Activated B cell treated with CpG ODN at 0.5 μM for 24 hours (primary cell): Measurements from ENCODE around the gene PFKL. TPM values are rescaled to one million over a fixed set of nuclear protein-coding genes. Genes with fewer than 3 reads are reported as not detected.

Source experiments
- ATAC-seq: fragments of 200-7000 bp; cut with Tn5 transposase; one replicate; pipeline ENCODE4 v1.10.0; 2021; ENCODE audit warnings: low read depth, mild to moderate bottlenecking, moderate library complexity
- CTCF ChIA-PET: fragments of 350-600 bp; sonication (Branson Sonifier 250); formaldehyde crosslinking; loops from one replicate; lab custom pipeline; 2021; ENCODE audit warnings: antibody characterized with exemption; lab: Charles Lee
- POLR2A ChIA-PET: fragments of 350-600 bp; sonication (Branson Sonifier 250); formaldehyde crosslinking; loops from one replicate; lab custom pipeline; 2021; ENCODE audit warnings: antibody characterized with exemption; lab: Charles Lee
- DNase-seq: peaks from one replicate; pipeline ENCODE4 v3.0.0; 2022
- H3K27ac Mint-ChIP-seq: one replicate; pipeline ENCODE4 v1.8.0; 2020; ENCODE audit warnings: mixed read lengths
- H3K27me3 Mint-ChIP-seq: one replicate; pipeline ENCODE4 v1.8.0; 2021; ENCODE audit warnings: mixed read lengths
- H3K36me3 Mint-ChIP-seq: one replicate; pipeline ENCODE4 v1.8.0; 2021; ENCODE audit warnings: low read depth, mixed read lengths
- H3K4me1 Mint-ChIP-seq: one replicate; pipeline ENCODE4 v1.8.0; 2021; ENCODE audit warnings: mixed read lengths
- H3K4me3 Mint-ChIP-seq: one replicate; pipeline ENCODE4 v1.8.0; 2020; ENCODE audit warnings: mild to moderate bottlenecking, mixed read lengths
- H3K9me3 Mint-ChIP-seq: one replicate; pipeline ENCODE4 v1.8.0; 2020; ENCODE audit warnings: mixed read lengths
- CTCF ChIP-seq: fragments of 200-600 bp; IDR thresholded peaks from one replicate; pipeline ENCODE4 v1.8.0; 2022; ENCODE audit warnings: antibody characterized with exemption, mild to moderate bottlenecking
- intact Hi-C: fragments of 100-400 bp; cut with micrococcal nuclease; formaldehyde crosslinking; loops from one replicate; pipeline ENCODE4 v1.15.1; 2024
- total RNA-seq: library from RNA; stranded (reverse); gene quantifications from 2 replicates; pipeline ENCODE4 v1.2.3, GENCODE V29; 2022

PFKL gene
- total RNA-seq, 1 donor from 2014 or later, result 174 TPM

GRCh38 chr21:44322621-44323325 is 22.9 kb downstream of the PFKL start:
- POLR2A ChIA-PET, result interaction anchor here (1.1 kb wide), 1 partner anchor 132 kb away, joined by 7 read pairs; the partner anchor contains the start of gene LRRC3
- no peak overlapping the region for H3K4me3 Mint-ChIP-seq
- no peak for TF ChIP-seq CTCF
- peaks cover 56% of the 10 kb centered on the region for H3K36me3 Mint-ChIP-seq
- no peaks in the 10 kb centered on the region for H3K27me3 Mint-ChIP-seq
- no peaks in the 10 kb centered on the region for H3K9me3 Mint-ChIP-seq
- DNase-seq (no peak), ATAC-seq (no peak)
- no peak overlapping the region for H3K27ac Mint-ChIP-seq
- CTCF ChIA-PET, result interaction anchor here (0.6 kb wide), 1 partner anchor 13 kb away, joined by 3 read pairs; no protein-coding TSS in a partner anchor
- H3K4me1 Mint-ChIP-seq, result no peaks in the 10 kb centered on the region
- intact Hi-C loops, result no loop called here

GRCh38 chr21:44323591-44323990 is 23.7 kb downstream of the PFKL start:
- DNase-seq, result no peak
- H3K9me3 Mint-ChIP-seq, result no peaks in the 10 kb centered on the region
- no peak for TF ChIP-seq CTCF
- ChIA-PET POLR2A (interaction anchor here (1.1 kb wide), 1 partner anchor 131 kb away, joined by 7 read pairs; the partner anchor contains the start of gene LRRC3), CTCF (interaction anchor here (0.6 kb wide), 1 partner anchor 14 kb away, joined by 3 read pairs; no protein-coding TSS in a partner anchor)
- H3K4me3 Mint-ChIP-seq, result no peak overlapping the region
- no peak overlapping the region for H3K27ac Mint-ChIP-seq
- intact Hi-C loops, result no loop called here
- no peak for ATAC-seq
- peaks cover 52% of the 10 kb centered on the region for H3K36me3 Mint-ChIP-seq
- H3K4me1 Mint-ChIP-seq, result no peaks in the 10 kb centered on the region
- no peaks in the 10 kb centered on the region for H3K27me3 Mint-ChIP-seq

- no peaks in the 10 kb centered on the region for H3K27me3 Mint-ChIP-seq
- no peak for TF ChIP-seq CTCF
- no peak overlapping the region for H3K27ac Mint-ChIP-seq
- intact Hi-C loops, result no loop called here
- CTCF ChIA-PET, result no interaction called here
- no peak overlapping the region for H3K4me3 Mint-ChIP-seq
- no peaks in the 10 kb centered on the region for H3K4me1 Mint-ChIP-seq
- H3K36me3 Mint-ChIP-seq, result peaks cover 45% of the 10 kb centered on the region
- DNase-seq, result no peak
- POLR2A ChIA-PET, result no interaction called here
- ATAC-seq, result no peak
- H3K9me3 Mint-ChIP-seq, result no peaks in the 10 kb centered on the region
Measured at GRCh38 chr21:44324106-44324853, 24.4 kb downstream of the PFKL start.

GRCh38 chr21:44324854-44325107 is 24.9 kb downstream of the PFKL start:
- ATAC-seq (no peak), DNase-seq (no peak)
- H3K9me3 Mint-ChIP-seq, result no peaks in the 10 kb centered on the region
- no peak overlapping the region for H3K27ac Mint-ChIP-seq
- H3K27me3 Mint-ChIP-seq, result no peaks in the 10 kb centered on the region
- POLR2A ChIA-PET, result no interaction called here
- CTCF ChIA-PET, result no interaction called here
- no peak overlapping the region for H3K4me3 Mint-ChIP-seq
- H3K36me3 Mint-ChIP-seq, result peaks cover 40% of the 10 kb centered on the region
- no peak for TF ChIP-seq CTCF
- H3K4me1 Mint-ChIP-seq, result no peaks in the 10 kb centered on the region
- intact Hi-C loops, result no loop called here
